HG02623 (cell line): ENCODE measurements around the gene SCN5A.

Experiments
- ATAC-seq: cut with Tn5 transposase; IDR thresholded peaks from one replicate; pipeline ENCODE4 v1.9.1; 2021; ENCODE audit warnings: moderate library complexity; ENCODE audit not compliant: unreplicated experiment

The SCN5A gene

GRCh38 chr3:38648024-38648658 lies 1.3 kb downstream of the SCN5A start:
- ATAC-seq: no peak

GRCh38 chr3:38647217-38647970 lies 2.1 kb downstream of the SCN5A start:
- no peak for ATAC-seq

- no peak for ATAC-seq
These were observed 2.9 kb downstream of the SCN5A start for GRCh38 chr3:38646630-38647029.

GRCh38 chr3:38646062-38646461 lies 3.4 kb downstream of the SCN5A start:
- no peak for ATAC-seq

- ATAC-seq: no peak
These were observed 3.9 kb downstream of the SCN5A start for GRCh38 chr3:38645601-38646000.

GRCh38 chr3:38645076-38645475 lies 4.4 kb downstream of the SCN5A start:
- no peak for ATAC-seq

GRCh38 chr3:38644662-38645053 lies 4.8 kb downstream of the SCN5A start:
- ATAC-seq: no peak

- no peak for ATAC-seq
These were observed 5.3 kb downstream of the SCN5A start for GRCh38 chr3:38644016-38644661.

- ATAC-seq: no peak
These were observed 5.9 kb downstream of the SCN5A start for GRCh38 chr3:38643592-38643991.

GRCh38 chr3:38643090-38643489 lies 6.4 kb downstream of the SCN5A start:
- ATAC-seq: no peak

- no peak for ATAC-seq
These were observed 7.9 kb downstream of the SCN5A start for GRCh38 chr3:38641461-38642110.

- no peak for ATAC-seq
These were observed 8.6 kb downstream of the SCN5A start for GRCh38 chr3:38640661-38641452.

- no peak for ATAC-seq
These were observed 11.1 kb downstream of the SCN5A start for GRCh38 chr3:38638354-38638753.

GRCh38 chr3:38637906-38638305 lies 11.6 kb downstream of the SCN5A start:
- no peak for ATAC-seq

GRCh38 chr3:38636881-38637280 lies 12.6 kb downstream of the SCN5A start:
- ATAC-seq: no peak

- ATAC-seq: no peak
These were observed 13.0 kb downstream of the SCN5A start for GRCh38 chr3:38636464-38636863.

GRCh38 chr3:38634111-38634510 lies 15.4 kb downstream of the SCN5A start:
- ATAC-seq: no peak

GRCh38 chr3:38632989-38633388 lies 16.5 kb downstream of the SCN5A start:
- no peak for ATAC-seq

GRCh38 chr3:38630606-38631005 lies 18.9 kb downstream of the SCN5A start:
- ATAC-seq: no peak

- no peak for ATAC-seq
These were observed 19.4 kb downstream of the SCN5A start for GRCh38 chr3:38630070-38630469.

- no peak for ATAC-seq
These were observed 20.7 kb downstream of the SCN5A start for GRCh38 chr3:38628835-38629234.
